HFF-Myc (cell line): Measurements from ENCODE around the gene SUPT4H1.

Source experiments
- DNase-seq: peaks from one replicate; pipeline ENCODE4 v3.0.0-alpha.2; 2011; ENCODE audit warnings: low read depth; ENCODE audit errors: extremely low read depth
- H3K4me3 ChIP-seq: replicated peaks from 2 replicates; pipeline ENCODE4 v1.5.1; 2011; ENCODE audit warnings: low read depth, mild to moderate bottlenecking, control low read depth, low read length
- TF ChIP-seq, protein P1 (sequence below): IDR thresholded peaks from 2 replicates; pipeline ENCODE4 v1.5.1; 2012; ENCODE audit warnings: mild to moderate bottlenecking, low read depth, low read length, control low read depth; ENCODE audit errors: missing control alignments

The SUPT4H1 gene

DNA sequence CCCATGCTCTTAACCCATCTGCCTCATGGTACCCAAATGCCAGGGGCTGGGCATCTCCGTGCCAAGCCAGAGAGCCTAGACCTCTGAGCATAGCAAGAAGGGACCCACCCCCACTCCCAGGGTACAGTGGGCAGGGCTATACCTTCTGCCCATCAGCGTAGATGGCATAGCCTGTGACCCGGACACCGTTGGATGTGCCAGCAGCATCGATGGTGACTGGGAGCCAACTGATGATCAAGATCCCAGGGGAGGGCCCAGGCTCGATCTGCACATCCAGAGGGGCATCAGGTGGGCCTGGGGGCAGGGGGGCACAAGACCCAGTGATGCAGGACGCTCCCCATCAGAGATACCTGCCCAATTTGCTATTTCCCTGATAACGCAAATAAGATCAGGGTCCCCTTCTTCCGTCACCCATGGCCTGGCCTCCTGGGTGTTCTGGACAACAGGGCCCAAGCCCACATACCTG, 40.5 kb downstream of the SUPT4H1 start:
- H3K4me3 ChIP-seq: no peak overlapping the region
- DNase-seq: no peak
- TF ChIP-seq, protein P1, sequence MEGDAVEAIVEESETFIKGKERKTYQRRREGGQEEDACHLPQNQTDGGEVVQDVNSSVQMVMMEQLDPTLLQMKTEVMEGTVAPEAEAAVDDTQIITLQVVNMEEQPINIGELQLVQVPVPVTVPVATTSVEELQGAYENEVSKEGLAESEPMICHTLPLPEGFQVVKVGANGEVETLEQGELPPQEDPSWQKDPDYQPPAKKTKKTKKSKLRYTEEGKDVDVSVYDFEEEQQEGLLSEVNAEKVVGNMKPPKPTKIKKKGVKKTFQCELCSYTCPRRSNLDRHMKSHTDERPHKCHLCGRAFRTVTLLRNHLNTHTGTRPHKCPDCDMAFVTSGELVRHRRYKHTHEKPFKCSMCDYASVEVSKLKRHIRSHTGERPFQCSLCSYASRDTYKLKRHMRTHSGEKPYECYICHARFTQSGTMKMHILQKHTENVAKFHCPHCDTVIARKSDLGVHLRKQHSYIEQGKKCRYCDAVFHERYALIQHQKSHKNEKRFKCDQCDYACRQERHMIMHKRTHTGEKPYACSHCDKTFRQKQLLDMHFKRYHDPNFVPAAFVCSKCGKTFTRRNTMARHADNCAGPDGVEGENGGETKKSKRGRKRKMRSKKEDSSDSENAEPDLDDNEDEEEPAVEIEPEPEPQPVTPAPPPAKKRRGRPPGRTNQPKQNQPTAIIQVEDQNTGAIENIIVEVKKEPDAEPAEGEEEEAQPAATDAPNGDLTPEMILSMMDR: no peak

DNA sequence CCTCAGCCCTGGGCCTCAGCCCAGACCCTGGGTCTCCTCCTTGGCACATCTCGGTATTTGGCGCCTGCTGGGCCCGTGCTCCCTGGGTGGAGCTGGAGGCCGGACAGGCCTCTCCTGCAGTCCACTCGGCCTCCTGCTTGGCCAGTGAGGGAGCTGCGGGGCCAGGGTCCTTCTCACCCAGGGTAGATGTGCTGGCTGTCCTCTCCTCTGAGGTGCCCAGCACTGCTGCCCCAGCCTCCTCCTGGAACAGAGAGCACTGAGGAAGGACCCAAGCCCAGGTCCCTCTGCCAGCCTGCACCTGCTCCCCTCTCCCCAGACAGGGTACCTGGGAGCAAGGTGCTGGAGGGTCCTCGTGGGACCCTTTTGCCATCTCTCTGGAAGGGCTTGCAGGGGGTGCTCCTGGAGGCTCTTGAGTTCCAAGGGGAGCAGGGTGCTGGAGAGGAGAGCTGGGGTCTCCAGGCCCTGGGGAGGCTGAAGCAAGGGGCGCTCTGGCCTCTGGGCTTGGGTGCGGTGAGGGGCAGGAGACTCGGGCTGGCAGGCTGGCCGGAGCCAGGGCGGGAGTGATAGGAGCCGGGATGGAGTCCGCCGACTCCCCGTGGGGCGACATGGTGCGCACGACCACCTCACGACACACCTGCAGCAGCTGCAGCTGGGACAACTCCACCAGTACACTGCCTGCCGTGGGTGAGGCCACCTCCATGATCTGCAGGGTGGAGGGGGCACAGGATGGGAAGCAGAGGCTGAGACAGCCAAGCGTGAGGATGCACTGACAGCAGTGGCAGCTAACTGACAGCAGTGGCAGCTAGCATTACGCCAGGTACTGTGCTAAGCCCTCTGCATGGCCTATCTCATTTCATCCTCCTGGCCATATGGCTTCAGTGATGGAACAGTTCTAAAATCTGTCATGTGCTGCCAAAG, 41.2 kb downstream of the SUPT4H1 start:
- DNase-seq: no peak
- TF ChIP-seq, protein P1: no peak
- no peak overlapping the region for H3K4me3 ChIP-seq

DNA sequence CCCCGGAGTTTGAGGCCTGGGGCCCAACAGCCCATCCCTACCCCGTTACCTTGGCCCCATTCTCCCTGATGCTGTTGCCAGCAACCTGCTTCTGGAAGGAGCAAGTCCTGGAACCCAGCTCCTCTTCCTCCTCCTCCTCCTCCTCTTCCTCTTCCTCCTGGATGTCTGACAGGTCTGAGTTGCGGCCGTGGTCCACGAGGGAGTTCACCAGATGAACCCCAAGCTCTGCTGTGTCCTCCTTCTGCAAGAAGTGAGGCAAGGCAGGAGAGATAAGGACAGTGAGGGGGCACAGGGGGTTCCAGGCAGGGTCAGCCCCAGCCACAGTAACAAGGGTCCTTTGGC, 42.1 kb downstream of the SUPT4H1 start:
- no peak for DNase-seq
- no peak overlapping the region for H3K4me3 ChIP-seq
- TF ChIP-seq, protein P1: no peak

DNA sequence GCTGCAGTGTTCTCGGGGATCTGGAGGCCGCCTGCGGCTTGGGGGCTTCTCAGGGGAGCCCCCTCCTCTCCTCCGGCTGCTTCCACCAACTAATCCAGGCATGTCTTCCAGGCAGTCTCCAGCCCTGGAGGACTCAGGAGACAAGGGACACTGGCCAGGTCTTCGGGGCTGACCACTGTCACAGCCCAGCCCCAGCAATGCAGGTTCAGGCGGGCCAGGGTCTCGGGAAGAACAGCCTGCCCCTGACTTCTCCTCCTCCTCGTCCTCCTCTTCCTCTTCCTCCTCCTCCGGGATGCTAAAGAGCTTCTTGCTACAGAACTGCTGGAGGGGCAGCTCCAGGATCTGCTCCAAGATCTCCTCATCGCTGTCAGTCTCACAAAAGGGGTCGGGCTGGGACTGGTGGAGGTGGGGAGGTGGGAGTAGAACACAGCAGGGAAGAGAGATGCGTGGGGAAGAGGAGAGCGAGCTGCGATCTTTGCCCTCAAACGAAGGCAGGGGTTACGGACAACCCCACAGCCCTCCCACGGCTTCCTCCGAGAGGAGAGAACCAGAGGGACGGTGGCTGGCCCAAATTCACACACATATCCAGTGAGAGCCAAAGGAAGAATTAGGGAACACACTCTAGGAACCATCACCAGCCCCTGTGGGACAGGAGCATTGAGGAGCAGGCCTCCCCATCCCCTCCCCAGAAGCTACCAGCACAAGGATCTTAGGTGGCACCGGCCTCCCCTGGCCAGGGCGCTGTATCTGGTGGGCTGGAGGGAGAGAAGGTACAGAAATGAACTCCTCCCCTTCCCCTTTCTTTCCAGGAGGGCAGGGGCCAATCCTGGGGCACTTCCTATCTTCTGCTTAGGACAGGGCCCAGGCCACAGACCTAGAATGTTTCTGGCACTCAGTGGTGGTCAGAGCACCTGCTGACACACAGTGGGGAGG, 42.8 kb downstream of the SUPT4H1 start:
- no peak overlapping the region for H3K4me3 ChIP-seq
- DNase-seq: no peak
- TF ChIP-seq, protein P1: no peak

DNA sequence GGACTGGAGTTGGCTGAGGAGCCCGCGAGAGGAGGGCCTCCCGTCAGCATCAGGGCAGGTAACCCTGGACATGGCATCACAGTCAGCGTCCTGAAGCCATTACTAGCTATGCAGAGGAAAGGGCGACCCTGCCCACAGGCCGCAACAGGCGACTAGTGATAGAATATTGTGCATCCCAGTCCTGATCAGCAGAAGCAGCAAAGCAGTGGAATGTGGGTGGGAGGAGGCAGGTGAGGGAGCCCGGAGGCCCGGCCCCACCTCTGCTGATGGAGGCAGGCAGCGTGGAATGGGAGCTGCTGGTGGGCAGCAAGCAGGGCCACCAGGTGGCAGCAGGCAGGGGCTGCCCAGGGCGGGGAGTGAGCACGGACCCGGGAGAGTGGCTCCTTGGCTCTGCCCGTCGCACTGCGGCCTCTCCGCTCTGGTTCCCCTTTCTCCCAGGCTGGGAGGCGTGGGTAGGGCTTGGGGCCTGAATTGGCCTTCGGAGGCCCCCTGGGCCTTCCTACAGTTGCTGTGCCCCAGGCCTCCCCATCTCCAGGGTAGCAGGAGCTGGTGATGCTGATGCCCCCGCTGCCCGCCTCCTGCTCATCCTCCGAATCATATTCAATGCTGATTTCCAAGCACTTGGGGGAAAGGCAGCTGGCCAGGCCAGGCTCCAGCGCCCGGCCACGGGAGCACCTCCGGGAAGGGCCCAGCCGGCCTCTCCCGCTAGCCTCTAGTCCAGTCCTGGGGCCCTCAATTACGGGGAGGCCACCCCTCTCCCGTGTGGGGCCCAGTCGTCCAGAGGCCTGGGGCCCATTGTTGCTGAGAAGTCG, 43.6 kb downstream of the SUPT4H1 start:
- TF ChIP-seq, protein P1: peak; percentile 48
- no peak overlapping the region for H3K4me3 ChIP-seq

More for the DNA sequence above, 43.6 kb downstream of the SUPT4H1 start:
- no peak for DNase-seq
